HepG2 (cell line): ENCODE results near the gene DHFR. TPM values are rescaled to one million over a fixed set of nuclear protein-coding genes. Genes with fewer than 3 reads are reported as not detected.

ENCODE experiments used
- ATAC-seq: fragments of 200-7000 bp; cut with Tn5 transposase; 3 replicates; pipeline ENCODE4 v1.9.1; 2020; ENCODE audit warnings: mild to moderate bottlenecking, moderate library complexity
- BruUV-seq: library from RNA; stranded (reverse); fragments of 400-500 nt; replicated peaks from 2 replicates; lab custom pipeline; 2021; lab: Mats Ljungman, UMichigan
- CTCF ChIA-PET: fragments of 300-600 bp; formaldehyde crosslinking; extraction: SDS; loops from one replicate; lab custom pipeline; 2021; ENCODE audit warnings: low total read pairs, inconsistent platforms, low intra/inter-chr PET ratio; lab: Yijun Ruan, JAX
- POLR2A ChIA-PET: fragments of 350-600 bp; sonication (Branson Sonifier 250); formaldehyde crosslinking; loops from one replicate; lab custom pipeline; 2020; ENCODE audit warnings: antibody characterized with exemption, inconsistent platforms; lab: Yijun Ruan, JAX
- DNase-seq: peaks from one replicate; pipeline ENCODE4 v3.0.0-alpha.2; 2015; ENCODE audit warnings: low spot score
- FAIRE-seq: peaks from 3 replicates; lab custom pipeline; 2011; peaks lifted over from hg19 to GRCh38; lab: Jason Lieb, UNC
- H2AFZ ChIP-seq: one replicate; pipeline ENCODE4 v1.6.1; 2011; ENCODE audit warnings: low read length, inconsistent platforms
- H3K27ac ChIP-seq: fragments of 300-600 bp; 3 replicates; pipeline ENCODE4 v1.8.0; 2011; ENCODE audit warnings: mixed run types, mild to moderate bottlenecking, mixed read lengths, low read length, inconsistent platforms; ENCODE audit not compliant: insufficient read depth; ENCODE audit errors: extremely low read length
- H3K27me3 ChIP-seq, 2 experiments: fragments of 200-600 bp in 1 of 2; 2 replicates in 1 of 2; 3 replicates in 1 of 2; pipeline versions ENCODE4 v1.6.0 to v1.8.0; 2011; ENCODE audit warnings: low read length in 2 of 2, mild to moderate bottlenecking in 2 of 2, moderate library complexity in 2 of 2, inconsistent platforms in 1 of 2; ENCODE audit not compliant: insufficient read depth in 2 of 2, control insufficient read depth in 1 of 2
- H3K36me3 ChIP-seq, 2 experiments: fragments of 200-600 bp in 1 of 2; replicated peaks in 1 of 2; 2 replicates in 1 of 2; 3 replicates in 1 of 2; pipeline versions ENCODE4 v1.5.1 to v1.8.0; 2011; ENCODE audit warnings: low read length in 2 of 2, inconsistent platforms in 1 of 2; ENCODE audit not compliant: insufficient read depth in 2 of 2, control insufficient read depth in 1 of 2
- H3K4me1 ChIP-seq: 2 replicates; pipeline ENCODE4 v1.5.1; 2012; ENCODE audit warnings: low read length, inconsistent platforms; ENCODE audit not compliant: insufficient read depth
- H3K4me2 ChIP-seq: 2 replicates; pipeline ENCODE4 v1.6.0; 2011; ENCODE audit warnings: low read depth, low read length, inconsistent platforms
- H3K4me3 ChIP-seq, 3 experiments: fragments of 200-600 bp in 1 of 3; sonication (generic), shearing (Covaris generic) in 1 of 3; replicated peaks in 1 of 3; 2 replicates each; pipeline ENCODE4 v1.5.1; 2011 to 2016; ENCODE audit warnings: low read length in 3 of 3, inconsistent platforms in 2 of 3, low read depth in 2 of 3, mild to moderate bottlenecking in 2 of 3, control low read depth in 1 of 3, mixed read lengths in 1 of 3; ENCODE audit not compliant: insufficient read depth in 1 of 3
- H3K79me2 ChIP-seq: one replicate; pipeline ENCODE4 v1.6.1; 2011; ENCODE audit warnings: low read length, inconsistent platforms; ENCODE audit not compliant: insufficient read depth
- H3K9ac ChIP-seq: 2 replicates; pipeline ENCODE4 v1.6.0; 2011; ENCODE audit warnings: mild to moderate bottlenecking, low read depth, low read length, inconsistent platforms; ENCODE audit not compliant: insufficient read depth
- H3K9me3 ChIP-seq: 2 replicates; pipeline ENCODE4 v1.5.1; 2012; ENCODE audit warnings: mild to moderate bottlenecking, low read length
- H4K20me1 ChIP-seq: 2 replicates; pipeline ENCODE4 v1.6.0; 2011; ENCODE audit warnings: inconsistent platforms, mild to moderate bottlenecking, low read length, moderate library complexity; ENCODE audit not compliant: insufficient read depth
- FOXC1 ChIP-seq: sonication (generic); formaldehyde crosslinking; IDR thresholded peaks from 2 replicates; pipeline ENCODE4 v1.8.0; 2022; ENCODE audit warnings: mild to moderate bottlenecking, missing genetic modification reagents, borderline replicate concordance
- GABPB1 ChIP-seq: IDR thresholded peaks from 2 replicates; pipeline ENCODE4 v1.6.1; 2016; ENCODE audit warnings: mild to moderate bottlenecking, missing genetic modification reagents, moderate library complexity, missing compliant biosample characterization
- HOMEZ ChIP-seq: IDR thresholded peaks from 2 replicates; pipeline ENCODE4 v1.6.1; 2016; ENCODE audit warnings: low read depth
- JUN ChIP-seq: sonication (generic); formaldehyde crosslinking; IDR thresholded peaks from 2 replicates; pipeline ENCODE4 v1.4.0; 2020; ENCODE audit warnings: mild to moderate bottlenecking, missing genetic modification reagents
- NAIF1 ChIP-seq: sonication (generic); formaldehyde crosslinking; IDR thresholded peaks from 2 replicates; pipeline ENCODE4 v1.5.0; 2020; ENCODE audit warnings: mild to moderate bottlenecking, missing genetic modification reagents, borderline replicate concordance
- NR2C2 ChIP-seq: sonication (generic); formaldehyde crosslinking; IDR thresholded peaks from 2 replicates; pipeline ENCODE4 v1.4.0; 2020; ENCODE audit warnings: missing genetic modification reagents, mild to moderate bottlenecking, moderate library complexity, borderline replicate concordance
- RFXAP ChIP-seq: sonication (generic); formaldehyde crosslinking; IDR thresholded peaks from 2 replicates; pipeline ENCODE4 v1.4.0; 2020; ENCODE audit warnings: missing genetic modification reagents, borderline replicate concordance
- ZBTB7A ChIP-seq: sonication (generic); formaldehyde crosslinking; IDR thresholded peaks from 2 replicates; pipeline ENCODE4 v1.8.0; 2022; ENCODE audit warnings: mild to moderate bottlenecking, missing genetic modification reagents
- ZNF20 ChIP-seq: sonication (generic); formaldehyde crosslinking; IDR thresholded peaks from 2 replicates; pipeline ENCODE4 v1.4.0; 2020; ENCODE audit warnings: mild to moderate bottlenecking, moderate library complexity, missing genetic modification reagents
- ZNF441 ChIP-seq: sonication (generic); formaldehyde crosslinking; IDR thresholded peaks from 2 replicates; pipeline ENCODE4 v1.7.0; 2021; ENCODE audit warnings: missing genetic modification reagents, borderline replicate concordance
- ZNF644 ChIP-seq: IDR thresholded peaks from 2 replicates; pipeline ENCODE4 v1.6.1; 2016; ENCODE audit warnings: low read depth
- WGBS: methylation state at CpG from one replicate; pipeline ENCODE4 v1.1.6; 2017; ENCODE audit warnings: low lambda C conversion rate; 5-methylcytosine and 5-hydroxymethylcytosine counted together
- in situ Hi-C: cut with HindIII; loops from 2 replicates; pipeline ENCODE4 v1.10.0; 2017; ENCODE audit warnings: low pct_unique_long_range_greater_than_20kb; ENCODE audit not compliant: extremely low pct_ligation_motif_present
- intact Hi-C: fragments of 100-400 bp; cut with micrococcal nuclease; formaldehyde crosslinking; loops from one replicate; pipeline ENCODE4 v1.10.0; 2022; ENCODE audit not compliant: unreplicated experiment
- polyA plus RNA-seq, 8 experiments: library from polyadenylated mRNA; depleted of rRNA in 3 of 8; stranded (reverse) in 7 of 8; unstranded in 1 of 8; fragments of >200 nt; fragmentation: Illumina TruSeq in 4 of 8; extraction: Trizol in 4 of 8; gene quantifications; 2 replicates each; pipeline versions ENCODE4 v1.2.1 to v1.2.3, GENCODE V29; 2011 to 2016; ENCODE audit warnings: low read depth in 4 of 8, missing spikeins in 1 of 8, mixed read lengths in 1 of 8; ENCODE audit not compliant: insufficient read depth in 1 of 8
- total RNA-seq, 5 experiments: library from RNA; depleted of rRNA; stranded (reverse); fragments of >200 nt; fragmentation: Illumina TruSeq; extraction: Trizol; gene quantifications; 2 replicates each; pipeline ENCODE4 v1.2.3, GENCODE V29; 2016; ENCODE audit warnings: low read depth in 1 of 5
- TF ChIP-seq, protein P1 (sequence below): sonication (generic); formaldehyde crosslinking; IDR thresholded peaks from 2 replicates; pipeline ENCODE4 v1.4.0; 2020; ENCODE audit warnings: missing genetic modification reagents
- TF ChIP-seq, protein P2 (sequence below): IDR thresholded peaks from 2 replicates; pipeline ENCODE4 v1.6.1; 2016; ENCODE audit warnings: control low read depth
- TF ChIP-seq, protein P3 (sequence below): sonication (generic); formaldehyde crosslinking; IDR thresholded peaks from 2 replicates; pipeline ENCODE4 v1.9.0; 2022; ENCODE audit warnings: low read depth, missing genetic modification reagents

Gene DHFR
- total and polyA plus RNA-seq, 2 of the 13 experiments (the other 11 are each of a cell fraction or from before 2014, with no cell fraction given): 22.8 to 59.0 TPM

DNA sequence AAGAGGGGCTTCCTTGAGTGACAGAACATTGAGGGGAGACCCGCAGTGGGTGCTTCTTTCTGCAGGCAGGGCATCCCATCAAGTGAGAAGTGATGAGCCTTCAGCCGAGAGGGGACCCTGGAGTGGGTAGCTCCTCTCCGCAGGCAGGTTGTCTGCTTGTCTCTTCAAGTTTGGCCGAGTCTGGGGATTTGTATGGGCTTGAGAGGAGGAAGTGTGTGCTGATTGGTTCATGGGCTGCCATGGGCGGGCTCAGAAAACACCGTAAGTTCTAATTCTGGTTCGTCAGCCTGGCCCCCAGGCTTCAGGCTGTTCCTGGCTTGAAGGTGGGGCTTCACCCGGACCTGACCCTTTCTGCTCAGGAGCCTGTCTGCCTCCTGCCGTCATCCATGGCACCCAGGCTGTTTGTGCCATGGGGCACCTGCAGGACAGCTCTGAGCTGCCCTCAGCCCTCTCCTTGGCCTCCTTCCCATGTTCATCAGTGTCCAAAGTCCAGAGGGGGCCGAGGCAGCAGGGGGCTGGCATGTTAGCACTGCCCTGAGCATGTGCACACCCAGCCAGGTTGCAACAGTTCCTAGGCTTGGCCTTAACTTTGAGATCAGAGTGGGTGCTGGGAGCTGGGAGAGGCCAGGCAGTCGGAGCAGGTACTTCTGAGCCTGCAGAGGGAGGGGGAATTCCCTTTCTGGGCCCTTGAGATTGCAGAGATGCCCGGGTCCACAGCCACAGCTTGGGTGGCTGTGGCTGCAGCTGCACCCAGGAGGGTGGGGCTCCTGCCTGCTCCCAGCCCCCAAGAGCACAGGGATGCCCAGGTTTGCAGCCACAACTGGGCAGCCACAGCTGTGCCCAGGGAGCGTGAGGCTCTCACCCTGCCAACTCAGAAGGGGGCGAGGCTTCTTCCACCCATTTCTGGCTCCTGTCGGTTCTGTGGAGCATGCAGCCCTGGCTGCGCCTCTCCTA lies 13.5 kb upstream of the DHFR start:
- CTCF ChIA-PET: no interaction called here
- POLR2A ChIA-PET: interaction anchor here (0.8 to 3.6 kb wide), 7 partner anchors 11 to 261 kb away, joined by 3 to 28 read pairs (median 5); partner anchors contain the start of genes DHFR and MSH3
- no TSS peak for BruUV-seq
- no peak for FAIRE-seq
- 73% methylated on average over 8 of the region's 16 CpGs for WGBS
- no peaks in the 10 kb centered on the region for H3K79me2 ChIP-seq
- H4K20me1 ChIP-seq: no peaks in the 10 kb centered on the region
- H3K9ac ChIP-seq: no peak overlapping the region
- no peaks in the 10 kb centered on the region for H3K9me3 ChIP-seq
- intact Hi-C loops (no loop called here), in situ Hi-C loops (no loop called here)
- H3K4me3 ChIP-seq: peak overlapping the region in 1 of 3 experiments; percentile 13; a peak in 1 of 6 replicates
- H3K4me2 ChIP-seq: peak overlapping the region; percentile 29; the same call in 1 of the 2 replicates
- H2AFZ ChIP-seq: no peak overlapping the region
- peak; percentile 56 for DNase-seq
- H3K36me3 ChIP-seq: peaks cover 17 to 40% of the 10 kb centered on the region in 2 experiments; a peak in 4 of 5 replicates
- H3K4me1 ChIP-seq: peaks cover 17% of the 10 kb centered on the region
- H3K27ac ChIP-seq: peak overlapping the region; percentile 23
- H3K27me3 ChIP-seq: no peaks in the 10 kb centered on the region
- ATAC-seq: peak; percentile 87
- no peak for TF ChIP-seq ZNF20 (CRISPR knock-in tag)
- peak; percentile 42; the same call in 1 of the 2 replicates for TF ChIP-seq ZNF644 (CRISPR knock-in tag)
- no peak for TF ChIP-seq ZNF441 (CRISPR knock-in tag)
- TF ChIP-seq NAIF1 (CRISPR knock-in tag): no peak
- TF ChIP-seq JUN (CRISPR knock-in tag): no peak
- TF ChIP-seq, protein P1, sequence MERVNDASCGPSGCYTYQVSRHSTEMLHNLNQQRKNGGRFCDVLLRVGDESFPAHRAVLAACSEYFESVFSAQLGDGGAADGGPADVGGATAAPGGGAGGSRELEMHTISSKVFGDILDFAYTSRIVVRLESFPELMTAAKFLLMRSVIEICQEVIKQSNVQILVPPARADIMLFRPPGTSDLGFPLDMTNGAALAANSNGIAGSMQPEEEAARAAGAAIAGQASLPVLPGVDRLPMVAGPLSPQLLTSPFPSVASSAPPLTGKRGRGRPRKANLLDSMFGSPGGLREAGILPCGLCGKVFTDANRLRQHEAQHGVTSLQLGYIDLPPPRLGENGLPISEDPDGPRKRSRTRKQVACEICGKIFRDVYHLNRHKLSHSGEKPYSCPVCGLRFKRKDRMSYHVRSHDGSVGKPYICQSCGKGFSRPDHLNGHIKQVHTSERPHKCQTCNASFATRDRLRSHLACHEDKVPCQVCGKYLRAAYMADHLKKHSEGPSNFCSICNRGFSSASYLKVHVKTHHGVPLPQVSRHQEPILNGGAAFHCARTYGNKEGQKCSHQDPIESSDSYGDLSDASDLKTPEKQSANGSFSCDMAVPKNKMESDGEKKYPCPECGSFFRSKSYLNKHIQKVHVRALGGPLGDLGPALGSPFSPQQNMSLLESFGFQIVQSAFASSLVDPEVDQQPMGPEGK (CRISPR knock-in tag): peak; percentile 86
- TF ChIP-seq, protein P2, sequence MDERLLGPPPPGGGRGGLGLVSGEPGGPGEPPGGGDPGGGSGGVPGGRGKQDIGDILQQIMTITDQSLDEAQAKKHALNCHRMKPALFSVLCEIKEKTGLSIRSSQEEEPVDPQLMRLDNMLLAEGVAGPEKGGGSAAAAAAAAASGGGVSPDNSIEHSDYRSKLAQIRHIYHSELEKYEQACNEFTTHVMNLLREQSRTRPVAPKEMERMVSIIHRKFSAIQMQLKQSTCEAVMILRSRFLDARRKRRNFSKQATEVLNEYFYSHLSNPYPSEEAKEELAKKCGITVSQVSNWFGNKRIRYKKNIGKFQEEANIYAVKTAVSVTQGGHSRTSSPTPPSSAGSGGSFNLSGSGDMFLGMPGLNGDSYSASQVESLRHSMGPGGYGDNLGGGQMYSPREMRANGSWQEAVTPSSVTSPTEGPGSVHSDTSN (CRISPR knock-in tag): 0 out of 2 replicates have a peak, but pooled peaks have one; percentile 21
- no peak for TF ChIP-seq HOMEZ (CRISPR knock-in tag)
- TF ChIP-seq FOXC1 (CRISPR knock-in tag): 0 out of 2 replicates have a peak, but pooled peaks have one; percentile 62
- TF ChIP-seq, protein P3, sequence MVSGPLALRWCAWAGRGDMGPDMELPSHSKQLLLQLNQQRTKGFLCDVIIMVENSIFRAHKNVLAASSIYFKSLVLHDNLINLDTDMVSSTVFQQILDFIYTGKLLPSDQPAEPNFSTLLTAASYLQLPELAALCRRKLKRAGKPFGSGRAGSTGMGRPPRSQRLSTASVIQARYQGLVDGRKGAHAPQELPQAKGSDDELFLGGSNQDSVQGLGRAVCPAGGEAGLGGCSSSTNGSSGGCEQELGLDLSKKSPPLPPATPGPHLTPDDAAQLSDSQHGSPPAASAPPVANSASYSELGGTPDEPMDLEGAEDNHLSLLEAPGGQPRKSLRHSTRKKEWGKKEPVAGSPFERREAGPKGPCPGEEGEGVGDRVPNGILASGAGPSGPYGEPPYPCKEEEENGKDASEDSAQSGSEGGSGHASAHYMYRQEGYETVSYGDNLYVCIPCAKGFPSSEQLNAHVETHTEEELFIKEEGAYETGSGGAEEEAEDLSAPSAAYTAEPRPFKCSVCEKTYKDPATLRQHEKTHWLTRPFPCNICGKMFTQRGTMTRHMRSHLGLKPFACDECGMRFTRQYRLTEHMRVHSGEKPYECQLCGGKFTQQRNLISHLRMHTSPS (CRISPR knock-in tag): peak; percentile 43; the same call in 1 of the 2 replicates
- TF ChIP-seq ZBTB7A (CRISPR knock-in tag): no peak
- TF ChIP-seq GABPB1: 0 out of 2 replicates have a peak, but pooled peaks have one; percentile 29
- no peak for TF ChIP-seq RFXAP (CRISPR knock-in tag)
- peak; percentile 38; the same call in 1 of the 2 replicates for TF ChIP-seq NR2C2
